HPDE6-E6E7 (cell line): ENCODE data around the gene STYXL1.
"Not testable (repeated sequence)": the region's sequence is repeated elsewhere in the genome, so short reads cannot be mapped to it uniquely, and the experiment has no call there.

Experiments
- DNase-seq: peaks from one replicate; pipeline ENCODE4 v3.0.0; 2011; ENCODE audit warnings: missing footprints; ENCODE audit errors: extremely low spot score

The STYXL1 gene

GRCh38 chr7:76047811-76048667, at the start of gene STYXL1, which contains the start of gene MDH2:
Gene STYXL1 (minus strand): TSS chr7:76048000. CDS start chr7:76030523, 17,477 bp downstream.
Gene MDH2 (plus strand): TSS chr7:76048106. CDS start chr7:76048161, 55 bp downstream.
- peak; percentile 97 for DNase-seq

- no peak for DNase-seq
Observed at GRCh38 chr7:76095908-76096307, 48.1 kb upstream of the STYXL1 start.

- DNase-seq = not testable (repeated sequence)
Observed at GRCh38 chr7:76094326-76094725, 46.5 kb upstream of the STYXL1 start.

- not testable (repeated sequence) for DNase-seq
Observed at GRCh38 chr7:76093531-76093930, 45.7 kb upstream of the STYXL1 start.

- DNase-seq = no peak
Observed at GRCh38 chr7:76091506-76091905, 43.7 kb upstream of the STYXL1 start.

- DNase-seq = no peak
Observed at GRCh38 chr7:76089865-76090475, 42.2 kb upstream of the STYXL1 start.

GRCh38 chr7:76087362-76087791, 39.6 kb upstream of the STYXL1 start:
- DNase-seq = peak; percentile 62

- DNase-seq = no peak
Observed at GRCh38 chr7:76086070-76086469, 38.3 kb upstream of the STYXL1 start.

- not testable (repeated sequence) for DNase-seq
Observed at GRCh38 chr7:76084115-76084514, 36.3 kb upstream of the STYXL1 start.

GRCh38 chr7:76080204-76080603, 32.4 kb upstream of the STYXL1 start:
- DNase-seq = no peak

GRCh38 chr7:76077435-76077834, 29.6 kb upstream of the STYXL1 start:
- DNase-seq = no peak

GRCh38 chr7:76076995-76077394, 29.2 kb upstream of the STYXL1 start:
- DNase-seq = no peak

- DNase-seq = no peak
Observed at GRCh38 chr7:76074972-76075370, 27.2 kb upstream of the STYXL1 start.

GRCh38 chr7:76074306-76074971, 26.6 kb upstream of the STYXL1 start:
- DNase-seq = no peak

- DNase-seq = no peak
Observed at GRCh38 chr7:76073335-76073990, 25.7 kb upstream of the STYXL1 start.

- DNase-seq = no peak
Observed at GRCh38 chr7:76072243-76073148, 24.7 kb upstream of the STYXL1 start.

GRCh38 chr7:76071316-76072242, 23.8 kb upstream of the STYXL1 start:
- no peak for DNase-seq

- DNase-seq = peak; percentile 79
Observed at GRCh38 chr7:76069238-76069638, 21.4 kb upstream of the STYXL1 start.

- DNase-seq = no peak
Observed at GRCh38 chr7:76066716-76067503, 19.1 kb upstream of the STYXL1 start.
